Inflammatory macrophage (primary cell): ENCODE measurements around the gene SPINDOC.
"Not testable (repeated sequence)": the region's sequence is repeated elsewhere in the genome, so short reads cannot be mapped to it uniquely, and the experiment has no call there.

ENCODE experiments used
- DNase-seq, 2 donors: peaks; one replicate each; pipeline ENCODE4 v3.0.0-alpha.2; 2020 to 2022

The SPINDOC gene

GRCh38 chr11:63858628-63859550 is 45.6 kb downstream of the SPINDOC start:
- DNase-seq = peak; percentile 77 to 85

- DNase-seq = peak; percentile 23 to 35
Observed at GRCh38 chr11:63862923-63863322, 49.7 kb downstream of the SPINDOC start.

- not testable (repeated sequence) for DNase-seq
Observed at GRCh38 chr11:63863620-63864019, 50.4 kb downstream of the SPINDOC start.

- DNase-seq = peak; percentile 58 to 83
Observed at GRCh38 chr11:63866211-63866610, 53.0 kb downstream of the SPINDOC start.

GRCh38 chr11:63867511-63867910 is 54.3 kb downstream of the SPINDOC start:
- no peak for DNase-seq

GRCh38 chr11:63868399-63869064 is 55.3 kb downstream of the SPINDOC start:
- DNase-seq = peak in 1 of 2 donors; percentile 36

GRCh38 chr11:63869171-63869591 is 55.9 kb downstream of the SPINDOC start:
- DNase-seq = no peak

GRCh38 chr11:63869683-63870082 is 56.4 kb downstream of the SPINDOC start:
- DNase-seq = no peak

GRCh38 chr11:63870351-63871140 is 57.3 kb downstream of the SPINDOC start:
- DNase-seq = peak in 1 of 2 donors; percentile 26

GRCh38 chr11:63871962-63872799 is 58.9 kb downstream of the SPINDOC start:
- DNase-seq = peak; percentile 99

GRCh38 chr11:63872800-63873197 is 59.5 kb downstream of the SPINDOC start:
- no peak for DNase-seq

GRCh38 chr11:63873311-63873710 is 60.1 kb downstream of the SPINDOC start:
- DNase-seq = peak; percentile 23 to 31

GRCh38 chr11:63874511-63874910 is 61.3 kb downstream of the SPINDOC start:
- no peak for DNase-seq

GRCh38 chr11:63875506-63876065 is 62.3 kb downstream of the SPINDOC start:
- no peak for DNase-seq

GRCh38 chr11:63876616-63877015 is 63.4 kb downstream of the SPINDOC start:
- no peak for DNase-seq
